Measurements from ENCODE around the gene SECISBP2. TPM values are rescaled to one million over a fixed set of nuclear protein-coding genes. Genes with fewer than 3 reads are reported as not detected.
A peak's percentile ranks its signal among the peaks of the same experiment; 100 is the strongest.

The SECISBP2 gene
- total and polyA plus RNA-seq, 11 donors, result 13.0 to 27.5 (median 15.5) TPM

DNA sequence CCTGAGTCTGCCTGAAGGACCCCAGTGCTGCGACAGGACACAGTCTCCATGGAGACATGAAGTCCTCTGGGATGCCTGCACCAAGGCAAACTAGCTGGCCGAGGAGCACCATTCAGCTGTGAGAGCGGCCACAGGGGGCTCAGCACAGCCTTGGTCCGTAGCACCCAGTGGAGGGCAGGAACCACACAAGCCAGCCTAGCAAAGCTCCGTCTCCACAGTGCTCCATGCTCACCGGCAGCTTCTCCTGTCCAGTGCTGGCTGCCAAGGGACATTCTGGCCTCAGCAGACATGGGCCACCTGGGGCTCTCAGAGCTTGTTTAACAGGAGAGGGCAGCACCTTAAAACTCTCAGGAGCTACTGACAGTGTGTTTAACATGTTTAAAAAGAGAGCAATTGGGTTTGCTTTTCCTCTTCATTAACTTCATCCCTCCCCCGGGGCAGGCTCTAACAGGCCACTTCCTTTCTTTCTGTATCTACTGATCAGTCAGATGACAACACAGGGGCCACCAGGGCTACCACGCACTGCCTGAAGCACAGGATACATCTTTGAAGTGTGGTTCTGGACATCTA, 57.0 kb downstream of the SECISBP2 start:
- intact Hi-C loops (cut with DNase I), result loop anchor here in 1 of 10 donors (5.0 kb wide), 1 partner anchor 172 kb away; no protein-coding TSS in a partner anchor
- Histone ChIP-seq H3K9me3 (no peaks in the 10 kb centered on the region), H3K4me3 (no peak overlapping the region), H3K27ac (no peak overlapping the region), H3K27me3 (no peaks in the 10 kb centered on the region), H3K36me3 (peaks cover 0 to 29% (median 2%) of the 10 kb centered on the region in 9 donors), H3K4me1 (peaks cover 0 to 21% (median 0%) of the 10 kb centered on the region in 12 donors)
- 39 to 52% (median 50%) methylated on average over 2 to 8 of the region's 8 CpGs for WGBS, 4 donors
- DNase-seq (no peak), ATAC-seq (peak in 3 of 4 donors; percentile 9 to 24 (median 14))
- TF ChIP-seq, protein P1, sequence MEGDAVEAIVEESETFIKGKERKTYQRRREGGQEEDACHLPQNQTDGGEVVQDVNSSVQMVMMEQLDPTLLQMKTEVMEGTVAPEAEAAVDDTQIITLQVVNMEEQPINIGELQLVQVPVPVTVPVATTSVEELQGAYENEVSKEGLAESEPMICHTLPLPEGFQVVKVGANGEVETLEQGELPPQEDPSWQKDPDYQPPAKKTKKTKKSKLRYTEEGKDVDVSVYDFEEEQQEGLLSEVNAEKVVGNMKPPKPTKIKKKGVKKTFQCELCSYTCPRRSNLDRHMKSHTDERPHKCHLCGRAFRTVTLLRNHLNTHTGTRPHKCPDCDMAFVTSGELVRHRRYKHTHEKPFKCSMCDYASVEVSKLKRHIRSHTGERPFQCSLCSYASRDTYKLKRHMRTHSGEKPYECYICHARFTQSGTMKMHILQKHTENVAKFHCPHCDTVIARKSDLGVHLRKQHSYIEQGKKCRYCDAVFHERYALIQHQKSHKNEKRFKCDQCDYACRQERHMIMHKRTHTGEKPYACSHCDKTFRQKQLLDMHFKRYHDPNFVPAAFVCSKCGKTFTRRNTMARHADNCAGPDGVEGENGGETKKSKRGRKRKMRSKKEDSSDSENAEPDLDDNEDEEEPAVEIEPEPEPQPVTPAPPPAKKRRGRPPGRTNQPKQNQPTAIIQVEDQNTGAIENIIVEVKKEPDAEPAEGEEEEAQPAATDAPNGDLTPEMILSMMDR (IDR thresholded peaks at IDR 0.05), result no peak
- no peak for TF ChIP-seq POLR2A (IDR thresholded peaks at IDR 0.05)

DNA sequence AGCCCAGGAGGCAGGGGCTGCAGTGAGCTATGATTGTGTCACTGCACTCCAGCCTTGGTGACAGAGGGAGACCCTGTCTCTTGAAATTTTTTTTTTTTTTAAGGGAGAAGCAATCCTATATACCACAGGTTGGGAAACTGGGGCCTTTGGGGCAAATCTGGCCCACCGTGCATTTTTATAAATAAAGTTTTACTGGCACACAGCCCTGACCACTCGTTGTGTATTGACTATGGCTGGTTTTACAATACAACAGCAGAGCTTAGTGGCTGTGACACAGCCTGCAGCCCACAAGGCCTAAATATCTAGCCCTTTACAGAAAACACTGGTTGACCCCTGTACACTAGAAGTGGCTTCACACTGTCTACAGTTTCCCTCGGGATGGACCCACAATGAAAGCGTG, 58.0 kb downstream of the SECISBP2 start:
- peaks cover 0 to 38% (median 2%) of the 10 kb centered on the region in 9 donors for H3K36me3 ChIP-seq
- intact Hi-C loops (cut with DNase I), result loop anchor here in 1 of 10 donors (5.0 kb wide), 1 partner anchor 171 kb away; no protein-coding TSS in a partner anchor
- no peaks in the 10 kb centered on the region for H3K9me3 ChIP-seq
- no peaks in the 10 kb centered on the region for H3K27me3 ChIP-seq
- H3K4me1 ChIP-seq, result peaks cover 0 to 21% (median 0%) of the 10 kb centered on the region in 12 donors
- TF ChIP-seq POLR2A (IDR thresholded peaks at IDR 0.05), result no peak
- TF ChIP-seq, protein P1 (IDR thresholded peaks at IDR 0.05), result no peak
- 89 to 93% (median 91%) methylated on average over 4 of the region's 4 CpGs for WGBS, 4 donors
- H3K27ac ChIP-seq, result no peak overlapping the region
- no peak for ATAC-seq
- DNase-seq, result no peak
- H3K4me3 ChIP-seq, result no peak overlapping the region

DNA sequence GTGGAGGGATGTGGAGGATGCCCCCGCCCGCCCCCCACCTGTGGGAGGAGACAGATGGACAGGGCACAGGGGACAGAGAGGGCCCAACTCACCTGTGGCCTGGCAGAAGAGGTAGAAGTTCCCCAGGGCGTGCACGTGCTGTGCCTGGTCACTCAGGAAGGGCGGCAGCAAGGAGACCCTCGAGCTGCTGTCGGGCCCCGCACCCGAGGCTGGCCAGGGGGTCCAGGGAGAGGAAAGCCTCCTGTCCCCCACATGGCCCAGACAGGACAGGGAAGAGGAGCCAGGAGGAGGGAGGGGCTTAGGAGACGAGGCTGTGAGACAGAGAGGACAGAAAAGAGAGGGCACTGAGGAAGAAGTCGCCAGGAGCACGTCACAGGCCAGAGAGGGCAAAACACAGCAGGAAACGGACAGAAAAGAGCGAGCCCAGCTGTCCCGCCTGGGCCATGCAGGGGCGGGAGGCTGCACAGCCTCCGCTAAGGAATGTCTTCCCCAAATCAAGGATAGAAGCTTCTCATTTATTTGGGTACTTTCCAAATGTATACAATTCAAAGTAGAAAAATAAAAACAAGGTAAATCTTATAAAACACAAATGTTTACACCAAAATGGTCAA, 58.5 kb downstream of the SECISBP2 start:
- 85 to 89% (median 87%) methylated on average over 17 of the region's 17 CpGs for WGBS, 4 donors
- Histone ChIP-seq H3K4me3 (no peak overlapping the region), H3K4me1 (peaks cover 0 to 21% (median 0%) of the 10 kb centered on the region in 12 donors), H3K36me3 (peaks cover 0 to 43% (median 2%) of the 10 kb centered on the region in 9 donors), H3K27me3 (no peaks in the 10 kb centered on the region), H3K9me3 (no peaks in the 10 kb centered on the region), H3K27ac (no peak overlapping the region)
- intact Hi-C loops (cut with DNase I), result loop anchor here in 1 of 10 donors (5.0 kb wide), 1 partner anchor 170 kb away; no protein-coding TSS in a partner anchor
- DNase-seq (no peak), ATAC-seq (no peak)
- TF ChIP-seq POLR2A (IDR thresholded peaks at IDR 0.05), result no peak
- TF ChIP-seq, protein P1 (IDR thresholded peaks at IDR 0.05), result no peak

DNA sequence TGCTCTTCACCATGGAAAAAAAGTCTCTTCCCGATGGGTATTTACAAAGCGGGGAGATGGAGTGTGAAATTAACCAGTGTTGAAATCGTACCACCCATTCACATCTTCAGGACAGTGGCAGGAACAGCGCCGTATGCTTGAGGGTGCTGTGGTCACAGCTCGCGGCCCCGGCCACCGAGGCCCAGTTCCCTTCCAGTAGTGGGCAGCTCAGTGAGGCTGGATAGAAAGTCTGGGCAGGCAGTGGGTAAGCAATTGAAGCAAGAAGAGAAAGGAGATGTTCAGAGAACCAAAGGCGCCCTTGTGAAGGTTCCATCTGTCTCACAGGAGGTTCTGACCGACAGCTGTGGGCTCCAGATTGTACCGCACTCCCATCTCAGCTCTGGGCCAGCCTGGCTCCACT, 59.1 kb downstream of the SECISBP2 start:
- ATAC-seq (no peak), DNase-seq (no peak)
- intact Hi-C loops (cut with DNase I), result loop anchor here in 1 of 10 donors (5.0 kb wide), 1 partner anchor 170 kb away; no protein-coding TSS in a partner anchor
- H3K4me1 ChIP-seq, result peaks cover 0 to 21% (median 0%) of the 10 kb centered on the region in 12 donors
- no peak overlapping the region for H3K27ac ChIP-seq
- 92 to 94% (median 92%) methylated on average over 12 of the region's 12 CpGs for WGBS, 4 donors
- H3K36me3 ChIP-seq, result peaks cover 0 to 49% (median 2%) of the 10 kb centered on the region in 9 donors
- H3K9me3 ChIP-seq, result no peaks in the 10 kb centered on the region
- H3K4me3 ChIP-seq, result no peak overlapping the region
- H3K27me3 ChIP-seq, result no peaks in the 10 kb centered on the region
- TF ChIP-seq, protein P1 (IDR thresholded peaks at IDR 0.05), result no peak
- no peak for TF ChIP-seq POLR2A (IDR thresholded peaks at IDR 0.05)

Measured in heart left ventricle (tissue), 16 donors.